Neural cell (in vitro differentiated cells): ENCODE measurements around the gene ARID3B. TPM values are rescaled to one million over a fixed set of nuclear protein-coding genes. Genes with fewer than 3 reads are reported as not detected.

ENCODE experiments used
- H2AFZ ChIP-seq: fragments of 200-600, 300-800 bp; sonication (generic), shearing (Covaris generic); 2 replicates; pipeline ENCODE4 v1.6.0; 2014; ENCODE audit warnings: low read depth, mild to moderate bottlenecking, antibody characterized with exemption, low read length, moderate library complexity
- H3F3A ChIP-seq: fragments of 200-600 bp; shearing (Covaris generic); 2 replicates; pipeline ENCODE4 v1.6.1; 2016; ENCODE audit warnings: mild to moderate bottlenecking, moderate library complexity, mixed read lengths, antibody characterized with exemption, low read length; ENCODE audit not compliant: insufficient read depth, poor library complexity, severe bottlenecking
- H3K27ac ChIP-seq: fragments of 200-600, 300-800 bp; sonication (generic), shearing (Covaris generic); 2 replicates; pipeline ENCODE4 v1.5.1; 2014; ENCODE audit warnings: mild to moderate bottlenecking, low read length, moderate library complexity
- H3K27me3 ChIP-seq: fragments of 300-800, 200-600 bp; sonication (generic), shearing (Covaris generic); 2 replicates; pipeline ENCODE4 v1.6.0; 2014; ENCODE audit warnings: mild to moderate bottlenecking, low read depth, low read length, moderate library complexity; ENCODE audit not compliant: insufficient read depth
- H3K36me3 ChIP-seq: fragments of 300-800, 200-600 bp; sonication (generic), shearing (Covaris generic); 2 replicates; pipeline ENCODE4 v1.5.1; 2014; ENCODE audit warnings: mild to moderate bottlenecking, antibody characterized with exemption, low read length, moderate library complexity; ENCODE audit not compliant: insufficient read depth
- H3K4me2 ChIP-seq: fragments of 300-800, 200-600 bp; sonication (generic), shearing (Covaris generic); 2 replicates; pipeline ENCODE4 v1.6.0; 2014; ENCODE audit warnings: mild to moderate bottlenecking, low read length
- H3K4me3 ChIP-seq: fragments of 300-800, 200-600 bp; sonication (generic), shearing (Covaris generic); 2 replicates; pipeline ENCODE4 v1.5.1; 2014; ENCODE audit warnings: mild to moderate bottlenecking, low read length, moderate library complexity
- H3K79me2 ChIP-seq: fragments of 200-600 bp; shearing (Covaris generic); replicated peaks from 2 replicates; pipeline ENCODE4 v1.6.0; 2014; ENCODE audit warnings: mild to moderate bottlenecking, low read length, moderate library complexity; ENCODE audit not compliant: insufficient read depth
- H3K9ac ChIP-seq: fragments of 300-800, 200-600 bp; sonication (generic), shearing (Covaris generic); 2 replicates; pipeline ENCODE4 v1.6.1; 2016; ENCODE audit warnings: mild to moderate bottlenecking, low read length, mixed read lengths
- H3K9me2 ChIP-seq: fragments of 200-600 bp; shearing (Covaris generic); 2 replicates; pipeline ENCODE4 v1.6.1; 2016; ENCODE audit warnings: mild to moderate bottlenecking, low read length, mixed read lengths; ENCODE audit not compliant: insufficient read depth
- H3K9me3 ChIP-seq: fragments of 200-600, 300-800 bp; sonication (generic), shearing (Covaris generic); 2 replicates; pipeline ENCODE4 v1.6.1; 2016; ENCODE audit warnings: mild to moderate bottlenecking, mixed run types, low read length, moderate library complexity, mixed read lengths
- H4K20me1 ChIP-seq: fragments of 200-600 bp; shearing (Covaris generic); 2 replicates; pipeline ENCODE4 v1.6.1; 2016; ENCODE audit warnings: mild to moderate bottlenecking, mixed run types; ENCODE audit not compliant: insufficient read depth
- CTCF ChIP-seq: fragments of 450-650 bp; IDR thresholded peaks from 2 replicates; pipeline ENCODE4 v1.5.1; 2014; ENCODE audit warnings: antibody characterized with exemption, mild to moderate bottlenecking, moderate library complexity; ENCODE audit not compliant: poor library complexity, severe bottlenecking
- EZH2 ChIP-seq: fragments of 200-600, 300-800 bp; shearing (Covaris generic), sonication (generic); IDR thresholded peaks from 2 replicates; pipeline ENCODE4 v1.6.1; 2014; ENCODE audit warnings: antibody characterized with exemption, low read length, borderline replicate concordance, mild to moderate bottlenecking; ENCODE audit not compliant: insufficient read depth, poor library complexity, severe bottlenecking
- MXI1 ChIP-seq: fragments of 450-650 bp; conservative IDR thresholded peaks from 2 replicates; pipeline ENCODE4 v1.6.1; 2014; ENCODE audit warnings: antibody characterized with exemption, mild to moderate bottlenecking; ENCODE audit not compliant: poor library complexity, severe bottlenecking
- POLR2AphosphoS5 ChIP-seq: IDR thresholded peaks from 2 replicates; pipeline ENCODE4 v1.6.1; 2012
- RAD21 ChIP-seq: fragments of 450-650 bp; conservative IDR thresholded peaks from 2 replicates; pipeline ENCODE4 v1.6.1; 2014; ENCODE audit warnings: antibody characterized with exemption, mild to moderate bottlenecking, moderate library complexity
- REST ChIP-seq: IDR thresholded peaks from 2 replicates; pipeline ENCODE4 v1.6.1; 2012; ENCODE audit warnings: borderline replicate concordance
- SMC3 ChIP-seq: fragments of 450-650 bp; conservative IDR thresholded peaks from 2 replicates; pipeline ENCODE4 v1.6.1; 2014; ENCODE audit warnings: antibody characterized with exemption, mild to moderate bottlenecking, moderate library complexity; ENCODE audit not compliant: poor library complexity
- TAF1 ChIP-seq: IDR thresholded peaks from 2 replicates; pipeline ENCODE4 v1.6.1; 2012; ENCODE audit warnings: low read depth
- polyA plus RNA-seq: library from polyadenylated mRNA; depleted of rRNA; stranded (reverse); fragments of >200 nt; gene quantifications from 2 replicates; pipeline ENCODE4 v1.2.3, GENCODE V29; 2014

Gene ARID3B
- polyA plus RNA-seq, 1 donor from 2014 or later: 11.2 TPM

- Histone ChIP-seq H3K9me2 (no peaks in the 10 kb centered on the region), H3K4me3 (no peak overlapping the region), H3K4me2 (no peak overlapping the region), H4K20me1 (peaks cover 4% of the 10 kb centered on the region), H2AFZ (no peak overlapping the region), H3K36me3 (no peaks in the 10 kb centered on the region), H3F3A (no peaks in the 10 kb centered on the region), H3K79me2 (peaks cover 14% of the 10 kb centered on the region), H3K9ac (no peak overlapping the region), H3K27me3 (no peaks in the 10 kb centered on the region), H3K27ac (no peak overlapping the region), H3K9me3 (no peaks in the 10 kb centered on the region)
- no peak for TF ChIP-seq TAF1
- no peak for TF ChIP-seq CTCF
- no peak for TF ChIP-seq SMC3
- TF ChIP-seq EZH2: no peak
- no peak for TF ChIP-seq MXI1
- no peak for TF ChIP-seq REST
Measured at GRCh38 chr15:74622758-74623157, 81.7 kb downstream of the ARID3B start.

GRCh38 chr15:74624020-74624602, 83.1 kb downstream of the ARID3B start:
- no peaks in the 10 kb centered on the region for H3F3A ChIP-seq
- H3K36me3 ChIP-seq: no peaks in the 10 kb centered on the region
- no peaks in the 10 kb centered on the region for H3K9me2 ChIP-seq
- no peak overlapping the region for H3K4me3 ChIP-seq
- peaks cover 5% of the 10 kb centered on the region for H3K79me2 ChIP-seq
- H3K27me3 ChIP-seq: no peaks in the 10 kb centered on the region
- no peak overlapping the region for H2AFZ ChIP-seq
- H3K27ac ChIP-seq: no peak overlapping the region
- H3K9me3 ChIP-seq: no peaks in the 10 kb centered on the region
- no peak overlapping the region for H3K4me2 ChIP-seq
- H3K9ac ChIP-seq: no peak overlapping the region
- H4K20me1 ChIP-seq: peaks cover 4% of the 10 kb centered on the region
- no peak for TF ChIP-seq CTCF
- no peak for TF ChIP-seq EZH2
- TF ChIP-seq REST: no peak
- no peak for TF ChIP-seq POLR2AphosphoS5
- TF ChIP-seq MXI1: no peak
- TF ChIP-seq RAD21: no peak
- no peak for TF ChIP-seq TAF1
- no peak for TF ChIP-seq SMC3
